ENCODE data around the gene UBE3B. TPM values are rescaled to one million over a fixed set of nuclear protein-coding genes. Genes with fewer than 3 reads are reported as not detected.
"Not testable (repeated sequence)": the region's sequence is repeated elsewhere in the genome, so short reads cannot be mapped to it uniquely, and the experiment has no call there.

The UBE3B gene
- 16.9 TPM for polyA plus RNA-seq (2012; ENCODE audit: missing spikeins)

GRCh38 chr12:109477185-109477962 is at the start of gene UBE3B, which contains the start of gene KCTD10:
UBE3B (plus strand) TSS chr12:109477634; CDS start chr12:109483552, 5,918 bp downstream.
KCTD10 (minus strand) TSS chr12:109477300; CDS start chr12:109477262, 38 bp downstream.
- FAIRE-seq = peak; percentile 73
- DNase-seq (ENCODE audit: insufficient read length) = peak; percentile 87
- TF ChIP-seq POLR2A (IDR thresholded peaks at IDR 0.05; ENCODE audit: low read depth, low read length) = peak; percentile 89
- peak; percentile 75 for TF ChIP-seq POLR2AphosphoS5 (IDR thresholded peaks at IDR 0.05; ENCODE audit: low read depth, low read length)
- TF ChIP-seq TAF1 (IDR thresholded peaks at IDR 0.05; ENCODE audit: borderline replicate concordance, low read depth, low read length) = peak; percentile 98

- FAIRE-seq (peak; percentile 89), DNase-seq (ENCODE audit: insufficient read length) (peak; percentile 53)
- TF ChIP-seq TAF1 (IDR thresholded peaks at IDR 0.05; ENCODE audit: borderline replicate concordance, low read depth, low read length) (no peak), POLR2AphosphoS5 (IDR thresholded peaks at IDR 0.05; ENCODE audit: low read depth, low read length) (no peak)
Observed at GRCh38 chr12:109428037-109428629, 49.3 kb upstream of the UBE3B start.

- FAIRE-seq; DNase-seq (ENCODE audit: insufficient read length): not testable (repeated sequence)
Observed at GRCh38 chr12:109428804-109429203, 48.6 kb upstream of the UBE3B start.

- no peak for TF ChIP-seq TAF1 (IDR thresholded peaks at IDR 0.05; ENCODE audit: borderline replicate concordance, low read depth, low read length)
- TF ChIP-seq POLR2A (IDR thresholded peaks at IDR 0.05; ENCODE audit: low read depth, low read length) = no peak
- no peak for TF ChIP-seq POLR2AphosphoS5 (IDR thresholded peaks at IDR 0.05; ENCODE audit: low read depth, low read length)
- FAIRE-seq = no peak
Observed at GRCh38 chr12:109430244-109430643, 47.2 kb upstream of the UBE3B start.

GRCh38 chr12:109432431-109432830 is 45.0 kb upstream of the UBE3B start:
- FAIRE-seq = no peak
- no peak for DNase-seq (ENCODE audit: insufficient read length)
- TF ChIP-seq POLR2AphosphoS5 (IDR thresholded peaks at IDR 0.05; ENCODE audit: low read depth, low read length) (no peak), TAF1 (IDR thresholded peaks at IDR 0.05; ENCODE audit: borderline replicate concordance, low read depth, low read length) (no peak), POLR2A (IDR thresholded peaks at IDR 0.05; ENCODE audit: low read depth, low read length) (no peak)

More at GRCh38 chr12:109430244-109430643, 47.2 kb upstream of the UBE3B start:
- no peak for DNase-seq (ENCODE audit: insufficient read length)

GRCh38 chr12:109432842-109433304 is 44.6 kb upstream of the UBE3B start:
- FAIRE-seq (peak; percentile 96), DNase-seq (ENCODE audit: insufficient read length) (peak; percentile 31)
- TF ChIP-seq POLR2AphosphoS5 (IDR thresholded peaks at IDR 0.05; ENCODE audit: low read depth, low read length) (no peak), TAF1 (IDR thresholded peaks at IDR 0.05; ENCODE audit: borderline replicate concordance, low read depth, low read length) (no peak), POLR2A (IDR thresholded peaks at IDR 0.05; ENCODE audit: low read depth, low read length) (no peak)

- no peak for DNase-seq (ENCODE audit: insufficient read length)
- no peak for TF ChIP-seq POLR2AphosphoS5 (IDR thresholded peaks at IDR 0.05; ENCODE audit: low read depth, low read length)
- no peak for TF ChIP-seq POLR2A (IDR thresholded peaks at IDR 0.05; ENCODE audit: low read depth, low read length)
- no peak for TF ChIP-seq TAF1 (IDR thresholded peaks at IDR 0.05; ENCODE audit: borderline replicate concordance, low read depth, low read length)
- no peak for FAIRE-seq
Observed at GRCh38 chr12:109433618-109434017, 43.8 kb upstream of the UBE3B start.

- FAIRE-seq = no peak
- TF ChIP-seq POLR2A (IDR thresholded peaks at IDR 0.05; ENCODE audit: low read depth, low read length) (no peak), TAF1 (IDR thresholded peaks at IDR 0.05; ENCODE audit: borderline replicate concordance, low read depth, low read length) (no peak), POLR2AphosphoS5 (IDR thresholded peaks at IDR 0.05; ENCODE audit: low read depth, low read length) (no peak)
- no peak for DNase-seq (ENCODE audit: insufficient read length)
Observed at GRCh38 chr12:109434582-109434981, 42.9 kb upstream of the UBE3B start.

- TF ChIP-seq POLR2A (IDR thresholded peaks at IDR 0.05; ENCODE audit: low read depth, low read length) (no peak), POLR2AphosphoS5 (IDR thresholded peaks at IDR 0.05; ENCODE audit: low read depth, low read length) (no peak), TAF1 (IDR thresholded peaks at IDR 0.05; ENCODE audit: borderline replicate concordance, low read depth, low read length) (no peak)
- FAIRE-seq (no peak), DNase-seq (ENCODE audit: insufficient read length) (no peak)
Observed at GRCh38 chr12:109435428-109436187, 41.8 kb upstream of the UBE3B start.

GRCh38 chr12:109436188-109436560 is 41.3 kb upstream of the UBE3B start:
- TF ChIP-seq POLR2A (IDR thresholded peaks at IDR 0.05; ENCODE audit: low read depth, low read length) (no peak), TAF1 (IDR thresholded peaks at IDR 0.05; ENCODE audit: borderline replicate concordance, low read depth, low read length) (no peak), POLR2AphosphoS5 (IDR thresholded peaks at IDR 0.05; ENCODE audit: low read depth, low read length) (no peak)
- FAIRE-seq (no peak), DNase-seq (ENCODE audit: insufficient read length) (no peak)

GRCh38 chr12:109439181-109439580 is 38.3 kb upstream of the UBE3B start:
- DNase-seq (ENCODE audit: insufficient read length) (no peak), FAIRE-seq (no peak)
- no peak for TF ChIP-seq TAF1 (IDR thresholded peaks at IDR 0.05; ENCODE audit: borderline replicate concordance, low read depth, low read length)
- no peak for TF ChIP-seq POLR2AphosphoS5 (IDR thresholded peaks at IDR 0.05; ENCODE audit: low read depth, low read length)
- TF ChIP-seq POLR2A (IDR thresholded peaks at IDR 0.05; ENCODE audit: low read depth, low read length) = no peak

GRCh38 chr12:109439951-109440350 is 37.5 kb upstream of the UBE3B start:
- DNase-seq (ENCODE audit: insufficient read length); FAIRE-seq: not testable (repeated sequence)
